C1 segment of cervical spinal cord (tissue), 14 donors: ENCODE measurements around the gene DUSP16.

ENCODE experiments used
- DNase-seq, 14 donors: peaks; one replicate each; lab custom pipeline; 2025; lab: John Stamatoyannopoulos, UW

The DUSP16 gene

GRCh38 chr12:12470751-12471306 lies 91.8 kb downstream of the DUSP16 start:
- DNase-seq, result no peak

- no peak for DNase-seq
These were observed 93.3 kb downstream of the DUSP16 start for GRCh38 chr12:12469386-12469785.

- no peak for DNase-seq
These were observed 94.1 kb downstream of the DUSP16 start for GRCh38 chr12:12468575-12468974.

GRCh38 chr12:12467688-12468261 lies 94.9 kb downstream of the DUSP16 start:
- peak in 9 of 14 donors; percentile 10 to 46 (median 21) for DNase-seq

- DNase-seq, result no peak
These were observed 95.4 kb downstream of the DUSP16 start for GRCh38 chr12:12467264-12467663.

GRCh38 chr12:12466157-12466556 lies 96.5 kb downstream of the DUSP16 start:
- DNase-seq, result no peak

GRCh38 chr12:12465522-12465921 lies 97.1 kb downstream of the DUSP16 start:
- DNase-seq, result no peak

GRCh38 chr12:12461923-12462315 lies 100.7 kb downstream of the DUSP16 start:
- no peak for DNase-seq

- no peak for DNase-seq
These were observed 101.4 kb downstream of the DUSP16 start for GRCh38 chr12:12460935-12461922.

GRCh38 chr12:12456637-12457036 lies 106.0 kb downstream of the DUSP16 start:
- DNase-seq, result no peak

- DNase-seq, result no peak
These were observed 108.3 kb downstream of the DUSP16 start for GRCh38 chr12:12454315-12454714.

- DNase-seq, result no peak
These were observed 109.0 kb downstream of the DUSP16 start for GRCh38 chr12:12453635-12454034.

- DNase-seq, result no peak
These were observed 110.2 kb downstream of the DUSP16 start for GRCh38 chr12:12452326-12452902.

- DNase-seq, result no peak
These were observed 111.6 kb downstream of the DUSP16 start for GRCh38 chr12:12451098-12451497.

- no peak for DNase-seq
These were observed 112.6 kb downstream of the DUSP16 start for GRCh38 chr12:12450043-12450471.

GRCh38 chr12:12449533-12450025 lies 113.1 kb downstream of the DUSP16 start:
- no peak for DNase-seq

GRCh38 chr12:12447837-12448236 lies 114.8 kb downstream of the DUSP16 start:
- DNase-seq, result no peak

- no peak for DNase-seq
These were observed 115.4 kb downstream of the DUSP16 start for GRCh38 chr12:12447236-12447635.

GRCh38 chr12:12446786-12447185 lies 115.9 kb downstream of the DUSP16 start:
- DNase-seq, result no peak

- no peak for DNase-seq
These were observed 116.8 kb downstream of the DUSP16 start for GRCh38 chr12:12445882-12446181.

- DNase-seq, result no peak
These were observed 117.3 kb downstream of the DUSP16 start for GRCh38 chr12:12445165-12445881.
